Left lung (tissue), 10 donors: Measurements from ENCODE around the gene NME7. TPM values are rescaled to one million over a fixed set of nuclear protein-coding genes. Genes with fewer than 3 reads are reported as not detected.
"Not testable (repeated sequence)": the region's sequence is repeated elsewhere in the genome, so short reads cannot be mapped to it uniquely, and the experiment has no call there.

Source experiments
- ATAC-seq: fragments of 200-7000 bp; cut with Tn5 transposase; one replicate; pipeline ENCODE4 v1.9.1; 2020; ENCODE audit warnings: moderate library complexity
- DNase-seq, 4 donors: peaks; one replicate each; pipeline ENCODE4 v3.0.0-alpha.2; 2013 to 2020
- H3K27ac ChIP-seq, 2 donors: fragments of 200-600 bp; sonication (generic) in 1 of 2; one replicate each; pipeline versions ENCODE4 v1.5.0 to v1.8.0; 2020 to 2021
- H3K27me3 ChIP-seq, 2 donors: fragments of 200-600 bp; sonication (generic) in 1 of 2; one replicate each; pipeline versions ENCODE4 v1.5.0 to v1.8.0; 2020 to 2021
- H3K36me3 ChIP-seq, 2 donors: fragments of 200-600 bp; sonication (generic) in 1 of 2; one replicate each; pipeline versions ENCODE4 v1.5.0 to v1.8.0; 2020 to 2021
- H3K4me1 ChIP-seq, 2 donors: fragments of 200-600 bp; one replicate each; pipeline ENCODE4 v1.8.0; 2021
- H3K4me3 ChIP-seq, 2 donors: fragments of 200-600 bp; sonication (generic) in 1 of 2; one replicate each; pipeline versions ENCODE4 v1.5.0 to v1.8.0; 2020 to 2021; ENCODE audit warnings: mild to moderate bottlenecking in 1 of 2
- H3K9me3 ChIP-seq, 2 donors: fragments of 200-600 bp; sonication (generic) in 1 of 2; one replicate each; pipeline versions ENCODE4 v1.5.0 to v1.8.0; 2020 to 2021
- CTCF ChIP-seq, 2 donors: fragments of 200-600 bp; sonication (generic) in 1 of 2; IDR thresholded peaks; one replicate each; pipeline versions ENCODE4 v1.5.0 to v1.8.0; 2021; ENCODE audit warnings: antibody characterized with exemption in 2 of 2
- intact Hi-C, 2 donors: fragments of 100-400 bp; cut with DNase I; formaldehyde crosslinking; loops; one replicate each; pipeline versions ENCODE4 v1.11.2 to v1.14.2; 2022
- polyA plus RNA-seq, 6 donors: library from polyadenylated mRNA; unstranded; fragments of 120-200 nt; gene quantifications; one replicate each; pipeline ENCODE4 v1.2.1, GENCODE V29; 2013; ENCODE audit not compliant: insufficient read length in 6 of 6
- total RNA-seq, 2 donors: library from RNA; stranded (reverse); fragmentation: NEBNext Ultra II Directional; extraction: Animal tissue kit (Norgen Biotek cat#: 25700); gene quantifications; one replicate each; pipeline ENCODE4 v1.2.1, GENCODE V29; 2021
- donor health status: DM: no; HTN: yes; CAD: no.
- donor health status: DM: no; HTN: no; CAD: no.

Gene NME7
- total and polyA plus RNA-seq, 8 donors = 13.6 to 77.6 (median 59.3) TPM

DNA sequence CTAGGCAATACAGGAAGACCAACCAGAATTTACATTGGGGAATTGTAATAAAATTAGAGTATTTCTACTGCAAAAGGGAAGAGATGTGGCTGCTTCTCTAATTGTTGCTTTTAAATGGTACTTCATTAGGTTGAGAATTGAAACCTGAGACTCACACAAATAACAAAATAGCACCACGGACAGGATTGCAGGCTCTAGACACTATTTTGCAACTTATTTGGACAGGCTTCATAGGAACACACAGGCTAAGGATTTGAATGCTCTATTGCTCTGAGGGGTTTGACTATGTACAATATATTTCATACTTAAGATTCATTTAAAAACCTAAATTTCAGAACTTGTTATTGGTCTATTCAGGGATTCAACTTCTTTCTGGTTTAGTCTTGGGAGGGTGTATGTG lies 181.5 kb downstream of the NME7 start:
- no peak for TF ChIP-seq CTCF (IDR thresholded peaks at IDR 0.05)
- ATAC-seq = no peak
- no peaks in the 10 kb centered on the region for H3K36me3 ChIP-seq
- DNase-seq = peak in 2 of 4 donors; percentile 3 to 14
- H3K9me3 ChIP-seq = no peaks in the 10 kb centered on the region
- intact Hi-C loops = no loop called here
- H3K4me3 ChIP-seq = no peak overlapping the region
- H3K27ac ChIP-seq = no peak overlapping the region
- H3K27me3 ChIP-seq = no peaks in the 10 kb centered on the region
- H3K4me1 ChIP-seq = no peaks in the 10 kb centered on the region

- ATAC-seq (no peak), DNase-seq (no peak)
- TF ChIP-seq CTCF (IDR thresholded peaks at IDR 0.05) = no peak
- no peaks in the 10 kb centered on the region for H3K27me3 ChIP-seq
- no peaks in the 10 kb centered on the region for H3K4me1 ChIP-seq
- H3K4me3 ChIP-seq = no peak overlapping the region
- H3K36me3 ChIP-seq = no peaks in the 10 kb centered on the region
- peaks cover 0 to under 1% of the 10 kb centered on the region in 2 donors for H3K9me3 ChIP-seq
- no peak overlapping the region for H3K27ac ChIP-seq
- intact Hi-C loops = no loop called here
These were observed 182.8 kb downstream of the NME7 start for GRCh38 chr1:169184812-169185211.

DNA sequence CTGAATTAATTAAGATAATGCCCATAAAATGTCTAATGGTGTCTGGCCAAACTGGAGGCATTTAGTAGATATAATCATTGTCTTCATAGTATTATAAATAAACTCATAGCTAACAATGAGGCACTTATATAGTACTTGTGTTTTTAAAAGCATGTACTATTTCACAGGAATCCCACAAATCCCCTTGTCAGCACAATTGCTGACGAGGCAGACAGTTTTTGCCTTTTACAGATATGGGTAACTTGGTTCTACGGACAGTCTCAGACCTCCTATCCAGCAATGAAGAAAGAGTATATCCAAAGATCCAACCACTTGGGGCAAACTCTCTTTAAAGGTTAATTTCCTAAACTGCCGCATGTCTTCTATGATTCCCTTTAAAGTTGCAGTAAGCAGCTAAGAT lies 187.4 kb downstream of the NME7 start:
- Histone ChIP-seq H3K9me3 (peaks cover 0 to 5% of the 10 kb centered on the region in 2 donors), H3K27me3 (no peaks in the 10 kb centered on the region), H3K4me3 (no peak overlapping the region), H3K4me1 (no peaks in the 10 kb centered on the region), H3K27ac (no peak overlapping the region), H3K36me3 (no peaks in the 10 kb centered on the region)
- ATAC-seq (no peak), DNase-seq (no peak)
- intact Hi-C loops = no loop called here
- TF ChIP-seq CTCF (IDR thresholded peaks at IDR 0.05) = no peak

GRCh38 chr1:169179431-169179830 lies 188.2 kb downstream of the NME7 start:
- H3K4me3 ChIP-seq, H3K4me1 ChIP-seq, DNase-seq, ATAC-seq, intact Hi-C loops, H3K36me3 ChIP-seq, H3K9me3 ChIP-seq, H3K27me3 ChIP-seq, H3K27ac ChIP-seq: not testable (repeated sequence)

DNA sequence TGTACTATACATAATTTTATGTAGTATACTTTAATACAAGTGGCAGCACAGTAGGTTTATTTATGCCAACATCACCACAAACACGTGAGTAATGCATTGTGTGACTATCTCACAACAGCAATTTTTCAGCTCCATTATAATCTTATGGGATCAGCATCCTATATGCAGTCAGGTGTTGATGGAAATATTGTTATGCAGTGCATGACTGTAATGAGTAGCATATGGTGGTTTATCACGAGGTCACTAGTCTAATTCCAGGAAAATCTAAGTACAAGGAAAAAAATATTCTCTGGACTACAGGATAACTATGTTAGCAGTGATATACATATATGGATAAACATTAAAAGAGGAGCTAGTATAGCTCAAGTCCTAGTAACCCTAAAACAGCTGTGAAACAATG lies 192.1 kb downstream of the NME7 start:
- Histone ChIP-seq H3K27ac (no peak overlapping the region), H3K9me3 (peaks cover 0 to 5% of the 10 kb centered on the region in 2 donors), H3K27me3 (no peaks in the 10 kb centered on the region), H3K4me3 (no peak overlapping the region), H3K36me3 (no peaks in the 10 kb centered on the region), H3K4me1 (no peaks in the 10 kb centered on the region)
- ATAC-seq (no peak), DNase-seq (no peak)
- TF ChIP-seq CTCF (IDR thresholded peaks at IDR 0.05) = no peak
- intact Hi-C loops = no loop called here

GRCh38 chr1:169163059-169163458 lies 204.5 kb downstream of the NME7 start:
- TF ChIP-seq CTCF (IDR thresholded peaks at IDR 0.05) = no peak
- ATAC-seq = no peak
- Histone ChIP-seq H3K4me3 (no peak overlapping the region), H3K9me3 (no peaks in the 10 kb centered on the region), H3K27ac (no peak overlapping the region), H3K27me3 (no peaks in the 10 kb centered on the region), H3K4me1 (no peaks in the 10 kb centered on the region), H3K36me3 (no peaks in the 10 kb centered on the region)
- intact Hi-C loops = no loop called here
- DNase-seq = no peak
